Measurements from ENCODE around the gene NF1. TPM values are rescaled to one million over a fixed set of nuclear protein-coding genes. Genes with fewer than 3 reads are reported as not detected.

NF1 gene
- polyA plus RNA-seq, 1 of the 3 experiments (the other 2 are of a cell fraction): 19.6 TPM

- H3K4me1 ChIP-seq (ENCODE audit: control insufficient read depth in 1 of 2, insufficient read depth in 2 of 2, low read depth in 1 of 2, low read length in 1 of 2): no peaks in the 10 kb centered on the region; a peak in 1 of 4 replicates
Observed at GRCh38 chr17:31291820-31292219, 197.0 kb downstream of the NF1 start.

More at GRCh38 chr17:31291820-31292219, 197.0 kb downstream of the NF1 start:
- H3K27ac ChIP-seq (ENCODE audit: low read depth in 2 of 2, low read length in 1 of 2): no peak overlapping the region
- H3F3A ChIP-seq (replicated peaks; ENCODE audit: insufficient read depth): no peaks in the 10 kb centered on the region
- no peaks in the 10 kb centered on the region for H4K20me1 ChIP-seq (ENCODE audit: insufficient read depth)
- no peaks in the 10 kb centered on the region for H3K79me2 ChIP-seq (ENCODE audit: insufficient read depth)
- no peak for TF ChIP-seq RXRA (IDR thresholded peaks at IDR 0.05; ENCODE audit: borderline replicate concordance, low read depth)
- no peak for TF ChIP-seq FOXJ3 (CRISPR knock-in tag; IDR thresholded peaks at IDR 0.05)
- TF ChIP-seq GATA2 (CRISPR knock-in tag; IDR thresholded peaks at IDR 0.05): no peak
- TF ChIP-seq MAX (IDR thresholded peaks at IDR 0.05; ENCODE audit: low read depth): no peak
- no peak for TF ChIP-seq IRF3 (IDR thresholded peaks at IDR 0.05; ENCODE audit: low read depth, low read length)
- no peak for TF ChIP-seq RCOR1 (IDR thresholded peaks at IDR 0.05; ENCODE audit: low read length)
- no peak for TF ChIP-seq MEF2A (IDR thresholded peaks at IDR 0.05; ENCODE audit: borderline replicate concordance, low read depth)
- no peak for TF ChIP-seq PBX3 (IDR thresholded peaks at IDR 0.05)
- no peak for TF ChIP-seq SMC3 (IDR thresholded peaks at IDR 0.05; ENCODE audit: low read depth, low read length)
- no peak for TF ChIP-seq REST (IDR thresholded peaks at IDR 0.05; ENCODE audit: low read depth, low read length)
- TF ChIP-seq NRF1 (IDR thresholded peaks at IDR 0.05; ENCODE audit: low read depth, low read length): no peak
- no peak for TF ChIP-seq CTCF (IDR thresholded peaks at IDR 0.05)
- no peak for TF ChIP-seq MXI1 (IDR thresholded peaks at IDR 0.05; ENCODE audit: low read depth, low read length)
- TF ChIP-seq SIN3A (IDR thresholded peaks at IDR 0.05; ENCODE audit: borderline replicate concordance, low read depth, low read length): no peak
- no peak for TF ChIP-seq FOSL2 (IDR thresholded peaks at IDR 0.05; ENCODE audit: borderline replicate concordance, low read depth)
- no peak for TF ChIP-seq CHD2 (IDR thresholded peaks at IDR 0.05; ENCODE audit: low read length, partially characterized antibody)
- TF ChIP-seq RFX5 (IDR thresholded peaks at IDR 0.05; ENCODE audit: low read length): no peak
- no peak for TF ChIP-seq TEAD4 (IDR thresholded peaks at IDR 0.05; ENCODE audit: borderline replicate concordance, insufficient read depth)
- no peak for TF ChIP-seq EP300 (IDR thresholded peaks at IDR 0.05; ENCODE audit: borderline replicate concordance in 1 of 2, low read depth in 1 of 2, low read length in 1 of 2)
- no peak overlapping the region for H3K4me3 ChIP-seq (ENCODE audit: low read depth in 2 of 2, low read length in 1 of 2)
- no peaks in the 10 kb centered on the region for H3K27me3 ChIP-seq (ENCODE audit: insufficient read depth)
- H3K9me3 ChIP-seq: no peaks in the 10 kb centered on the region
- no peak overlapping the region for H3K9ac ChIP-seq
- 0 out of 2 replicates have a peak, but pooled peaks cover 4% of the 10 kb centered on the region for H3K9me2 ChIP-seq
- ChIA-PET POLR2A (no interaction called here), CTCF (no interaction called here)
- H3K4me2 ChIP-seq: no peak overlapping the region
- DNase-seq: no peak
- no peak overlapping the region for H2AFZ ChIP-seq (ENCODE audit: low read depth)
- peaks cover 15 to 21% of the 10 kb centered on the region in 2 experiments for H3K36me3 ChIP-seq (replicated peaks in 1 of 2; ENCODE audit: control insufficient read depth in 1 of 2, insufficient read depth in 2 of 2, low read length in 1 of 2)
